ENCODE results near the gene IRF4. TPM values are rescaled to one million over a fixed set of nuclear protein-coding genes. Genes with fewer than 3 reads are reported as not detected.

The IRF4 gene
- total RNA-seq, 1 experiment from 2014 or later: 0.15 TPM

DNA sequence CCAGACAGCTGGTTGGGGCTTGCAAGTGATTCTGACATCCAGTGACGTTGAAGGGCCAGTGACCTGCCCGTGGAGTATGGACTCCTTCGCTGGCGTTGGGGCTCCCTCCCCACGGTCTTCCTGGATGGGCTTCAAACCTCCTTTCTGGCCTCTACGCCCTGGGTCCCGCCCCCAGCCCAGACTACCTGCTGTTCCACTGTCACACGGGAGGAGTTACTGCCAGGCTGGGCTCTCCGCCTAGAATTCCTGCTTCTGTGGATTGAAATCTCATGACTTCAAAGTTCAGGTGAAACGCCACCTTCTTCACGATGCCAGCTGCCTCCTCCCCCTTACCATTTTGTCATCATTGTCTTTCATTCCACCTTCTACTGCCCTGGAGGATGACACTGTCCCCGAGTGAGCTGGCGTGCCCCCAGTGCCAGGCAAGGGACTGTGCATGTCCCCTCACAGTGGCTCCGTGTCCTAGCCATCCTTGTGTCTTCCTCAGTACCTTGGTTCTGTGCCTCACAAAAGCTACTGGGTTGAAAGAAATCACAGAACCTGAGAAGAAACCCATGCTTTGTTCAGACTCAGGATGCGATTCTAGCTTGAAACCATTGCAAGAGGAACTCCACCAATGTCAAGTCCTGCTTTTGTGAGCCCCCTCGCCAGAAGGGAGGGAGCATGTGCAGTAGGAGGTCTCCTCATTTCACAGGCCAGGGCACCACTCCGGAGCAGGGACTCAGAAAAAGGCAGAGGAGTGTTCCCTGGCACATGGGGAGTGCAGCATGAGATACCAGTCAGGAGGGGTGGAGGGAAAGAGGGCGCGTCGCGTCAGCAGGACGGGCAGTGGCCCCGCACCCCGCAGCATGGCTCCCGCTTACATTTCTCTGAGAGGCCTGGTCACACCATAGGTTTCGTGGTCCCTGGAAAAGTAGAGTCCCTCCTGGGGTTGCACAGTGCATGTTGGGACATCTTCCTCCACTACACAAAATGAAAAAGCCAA is 11.0 kb upstream of the IRF4 start:
- no peak for DNase-seq
- Histone ChIP-seq H3K4me1 (ENCODE audit: insufficient read depth, low read length) (0 out of 2 replicates have a peak, but pooled peaks cover 3% of the 10 kb centered on the region), H3K9me3 (ENCODE audit: low read length) (no peaks in the 10 kb centered on the region), H2AFZ (ENCODE audit: low read length) (no peak overlapping the region), H3K27me3 (ENCODE audit: low read length) (no peaks in the 10 kb centered on the region), H3F3A (ENCODE audit: low read length, unreplicated experiment) (no peaks in the 10 kb centered on the region), H3K4me2 (ENCODE audit: low read length) (no peak overlapping the region), H3K36me3 (ENCODE audit: low read depth, low read length) (no peaks in the 10 kb centered on the region), H3K4me3 (ENCODE audit: low read length) (no peak overlapping the region), H3K9ac (ENCODE audit: low read length) (no peak overlapping the region), H3K79me2 (ENCODE audit: low read length) (no peaks in the 10 kb centered on the region), H3K9me2 (replicated peaks; ENCODE audit: low read length) (no peaks in the 10 kb centered on the region), H4K20me1 (ENCODE audit: low read length) (no peaks in the 10 kb centered on the region), H3K27ac (ENCODE audit: low read length) (no peak overlapping the region)
- POLR2A ChIA-PET (ENCODE audit: unreplicated experiment): no interaction called here
- BruUV-seq (replicated peaks): no TSS peak
- no peak for ATAC-seq
- intact Hi-C loops (cut with micrococcal nuclease): loop anchor here (10.0 kb wide), 1 partner anchor 174 kb away; no protein-coding TSS in a partner anchor
- TF ChIP-seq EZH2 (IDR thresholded peaks at IDR 0.05; ENCODE audit: low read length, unreplicated experiment): no peak
- no peak for TF ChIP-seq EZH2phosphoT487 (IDR thresholded peaks at IDR 0.05; ENCODE audit: borderline replicate concordance, low read length)
- TF ChIP-seq, protein P1, sequence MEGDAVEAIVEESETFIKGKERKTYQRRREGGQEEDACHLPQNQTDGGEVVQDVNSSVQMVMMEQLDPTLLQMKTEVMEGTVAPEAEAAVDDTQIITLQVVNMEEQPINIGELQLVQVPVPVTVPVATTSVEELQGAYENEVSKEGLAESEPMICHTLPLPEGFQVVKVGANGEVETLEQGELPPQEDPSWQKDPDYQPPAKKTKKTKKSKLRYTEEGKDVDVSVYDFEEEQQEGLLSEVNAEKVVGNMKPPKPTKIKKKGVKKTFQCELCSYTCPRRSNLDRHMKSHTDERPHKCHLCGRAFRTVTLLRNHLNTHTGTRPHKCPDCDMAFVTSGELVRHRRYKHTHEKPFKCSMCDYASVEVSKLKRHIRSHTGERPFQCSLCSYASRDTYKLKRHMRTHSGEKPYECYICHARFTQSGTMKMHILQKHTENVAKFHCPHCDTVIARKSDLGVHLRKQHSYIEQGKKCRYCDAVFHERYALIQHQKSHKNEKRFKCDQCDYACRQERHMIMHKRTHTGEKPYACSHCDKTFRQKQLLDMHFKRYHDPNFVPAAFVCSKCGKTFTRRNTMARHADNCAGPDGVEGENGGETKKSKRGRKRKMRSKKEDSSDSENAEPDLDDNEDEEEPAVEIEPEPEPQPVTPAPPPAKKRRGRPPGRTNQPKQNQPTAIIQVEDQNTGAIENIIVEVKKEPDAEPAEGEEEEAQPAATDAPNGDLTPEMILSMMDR (conservative IDR thresholded peaks at IDR 0.05; ENCODE audit: low read depth, low read length): no peak
- CTCF ChIA-PET: no interaction called here

DNA sequence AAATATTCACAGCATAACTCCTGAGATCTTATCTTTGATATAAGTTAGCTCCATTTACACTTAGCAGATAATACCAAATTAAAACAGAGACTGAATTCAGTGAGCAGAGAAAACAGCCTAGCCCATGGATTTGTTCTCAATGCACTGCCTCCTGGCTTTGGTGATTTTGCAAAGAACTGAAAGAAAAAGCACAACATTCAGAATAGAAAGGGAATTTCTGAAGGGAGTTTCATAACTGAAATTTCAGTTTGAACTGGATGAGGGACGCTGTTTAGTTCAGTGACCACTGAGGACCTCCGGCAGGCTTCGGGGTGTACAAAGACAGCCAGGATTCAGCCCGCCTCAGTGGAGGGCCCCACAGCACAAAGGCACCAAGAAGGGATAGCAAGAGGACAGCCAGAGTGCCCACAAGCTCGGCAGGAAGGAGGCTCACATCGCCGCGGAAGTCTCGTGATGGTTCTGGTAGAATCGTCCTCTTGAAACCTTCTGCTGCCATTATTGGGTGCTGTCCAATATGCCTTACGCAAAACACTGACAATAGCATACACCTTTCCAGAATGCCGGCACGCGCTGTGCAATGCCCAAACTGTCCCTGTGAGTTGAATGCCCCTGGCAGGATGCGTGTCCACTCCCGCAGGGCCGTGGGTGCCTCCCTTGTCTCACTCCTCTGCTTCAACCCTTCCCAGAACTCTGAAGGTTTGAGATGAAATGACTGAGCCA is 9.7 kb upstream of the IRF4 start:
- Histone ChIP-seq H4K20me1 (ENCODE audit: low read length) (no peaks in the 10 kb centered on the region), H3F3A (ENCODE audit: low read length, unreplicated experiment) (no peaks in the 10 kb centered on the region), H3K27me3 (ENCODE audit: low read length) (no peaks in the 10 kb centered on the region), H3K9ac (ENCODE audit: low read length) (no peak overlapping the region), H3K36me3 (ENCODE audit: low read depth, low read length) (no peaks in the 10 kb centered on the region), H3K4me3 (ENCODE audit: low read length) (no peak overlapping the region), H3K4me2 (ENCODE audit: low read length) (no peak overlapping the region), H3K4me1 (ENCODE audit: insufficient read depth, low read length) (0 out of 2 replicates have a peak, but pooled peaks cover 3% of the 10 kb centered on the region), H3K9me2 (replicated peaks; ENCODE audit: low read length) (no peaks in the 10 kb centered on the region), H2AFZ (ENCODE audit: low read length) (no peak overlapping the region), H3K27ac (ENCODE audit: low read length) (no peak overlapping the region), H3K9me3 (ENCODE audit: low read length) (no peaks in the 10 kb centered on the region), H3K79me2 (ENCODE audit: low read length) (no peaks in the 10 kb centered on the region)
- ChIA-PET POLR2A (ENCODE audit: unreplicated experiment) (no interaction called here), CTCF (no interaction called here)
- no peak for DNase-seq
- ATAC-seq: no peak
- TF ChIP-seq, protein P1 (conservative IDR thresholded peaks at IDR 0.05; ENCODE audit: low read depth, low read length): no peak
- no peak for TF ChIP-seq EZH2 (IDR thresholded peaks at IDR 0.05; ENCODE audit: low read length, unreplicated experiment)
- TF ChIP-seq EZH2phosphoT487 (IDR thresholded peaks at IDR 0.05; ENCODE audit: borderline replicate concordance, low read length): no peak
- BruUV-seq (replicated peaks): no TSS peak
- intact Hi-C loops (cut with micrococcal nuclease): loop anchor here (10.0 kb wide), 1 partner anchor 173 kb away; no protein-coding TSS in a partner anchor
